GM19452 (cell line): Measurements from ENCODE around the gene NXPE3.

Source experiments
- ATAC-seq: cut with Tn5 transposase; IDR thresholded peaks from one replicate; pipeline ENCODE4 v1.9.1; 2021; ENCODE audit not compliant: unreplicated experiment

NXPE3 gene

GRCh38 chr3:101873619-101874018 is 94.6 kb downstream of the NXPE3 start:
- no peak for ATAC-seq

GRCh38 chr3:101876142-101876541 is 97.1 kb downstream of the NXPE3 start:
- ATAC-seq, result no peak
